ENCODE data around the gene FKBP14. TPM values are rescaled to one million over a fixed set of nuclear protein-coding genes. Genes with fewer than 3 reads are reported as not detected.

Gene FKBP14
- total and polyA plus RNA-seq, 9 of the 15 experiments (the other 6 are each of a cell fraction or from before 2014, with no cell fraction given) = 5.3 to 27.9 (median 14.3) TPM

DNA sequence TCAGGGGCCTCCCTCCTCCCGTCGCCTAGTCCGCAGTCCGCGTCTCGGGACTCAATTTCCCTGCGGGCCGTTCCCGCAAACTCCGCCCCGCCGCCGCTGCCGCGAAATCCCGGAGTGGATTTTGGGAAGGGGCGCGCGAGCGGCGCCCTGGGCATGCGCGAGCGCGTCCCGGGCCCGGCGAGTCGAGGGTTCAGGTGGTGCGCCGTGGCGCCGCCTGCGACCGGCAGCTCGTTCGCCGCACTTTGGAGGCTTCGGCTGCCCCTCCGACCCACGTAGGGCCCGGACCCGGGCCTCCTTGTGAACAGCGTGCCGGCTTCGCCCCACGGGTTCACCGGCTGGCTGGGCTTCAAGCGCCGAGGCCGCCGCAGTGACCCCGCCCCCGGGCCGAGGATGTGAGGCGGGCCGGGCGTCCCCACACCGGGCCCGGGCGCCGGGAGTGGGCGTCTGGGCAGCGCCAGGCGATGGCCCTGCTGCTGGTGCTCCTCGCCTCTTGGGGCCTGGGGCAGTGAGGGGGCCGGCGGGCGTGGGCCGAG, 1.8 kb upstream of the FKBP14 start, which contains the start of gene PLEKHA8 (continued):
- peak in 1 of 2 experiments; percentile 67; a peak in 2 of 4 replicates for TF ChIP-seq SIN3A (IDR thresholded peaks at IDR 0.05; ENCODE audit: borderline replicate concordance in 2 of 2, control insufficient read depth in 1 of 2, low read depth in 2 of 2, low read length in 2 of 2)
- peak; percentile 60; the same call in 1 of the 2 replicates for TF ChIP-seq CREM (IDR thresholded peaks at IDR 0.05; ENCODE audit: low read depth)
- TF ChIP-seq, protein P1, sequence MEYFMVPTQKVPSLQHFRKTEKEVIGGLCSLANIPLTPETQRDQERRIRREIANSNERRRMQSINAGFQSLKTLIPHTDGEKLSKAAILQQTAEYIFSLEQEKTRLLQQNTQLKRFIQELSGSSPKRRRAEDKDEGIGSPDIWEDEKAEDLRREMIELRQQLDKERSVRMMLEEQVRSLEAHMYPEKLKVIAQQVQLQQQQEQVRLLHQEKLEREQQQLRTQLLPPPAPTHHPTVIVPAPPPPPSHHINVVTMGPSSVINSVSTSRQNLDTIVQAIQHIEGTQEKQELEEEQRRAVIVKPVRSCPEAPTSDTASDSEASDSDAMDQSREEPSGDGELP (CRISPR knock-in tag; IDR thresholded peaks at IDR 0.05; ENCODE audit: borderline replicate concordance) = peak; percentile 27; the same call in 1 of the 2 replicates
- TF ChIP-seq ZBED1 (IDR thresholded peaks at IDR 0.05) = no peak

DNA sequence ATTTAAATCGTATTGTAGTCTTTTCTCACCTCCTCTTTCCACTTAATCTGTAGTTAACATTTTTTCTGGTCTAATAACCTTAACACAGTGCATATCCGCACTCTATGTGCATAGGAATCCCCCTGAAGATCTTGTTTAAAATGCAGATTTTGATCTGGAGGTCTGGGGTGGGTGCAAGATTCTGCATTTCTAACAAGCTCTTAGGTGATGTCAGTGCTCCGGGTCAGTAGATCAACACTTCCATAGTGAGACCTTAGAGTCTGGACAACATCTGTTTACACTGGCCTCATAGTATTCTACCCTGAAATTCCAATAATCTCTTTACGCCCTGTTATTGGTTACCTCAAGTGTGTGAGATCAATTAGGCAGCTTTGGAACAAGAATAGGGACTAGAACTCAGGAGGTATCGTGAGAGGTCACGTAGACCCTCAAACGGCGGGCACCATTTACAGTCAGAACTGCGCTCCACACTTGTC, 1.3 kb upstream of the FKBP14 start:
- WGBS (ENCODE audit: insufficient coverage, low coverage, missing lambda C conversion rate) = 3% methylated on average over 9 of the region's 9 CpGs
- Histone ChIP-seq H3K9me1 (ENCODE audit: control insufficient read depth, insufficient read depth, low read length) (no peaks in the 10 kb centered on the region), H3K36me3 (ENCODE audit: control insufficient read depth, insufficient read depth, low read length) (peaks cover 14% of the 10 kb centered on the region), H3K4me1 (replicated peaks in 1 of 2; ENCODE audit: control insufficient read depth in 2 of 2, insufficient read depth in 2 of 2, low read length in 2 of 2) (peaks cover 10 to 17% of the 10 kb centered on the region in 2 experiments; a peak in 4 of 5 replicates), H2AFZ (ENCODE audit: low read depth, low read length) (peak overlapping the region; percentile 98), H3K4me2 (ENCODE audit: insufficient read depth, low read length) (peak overlapping the region; percentile 95), H3K27ac (ENCODE audit: extremely low read depth, low read depth, low read length) (peak overlapping the region; percentile 76), H3K9ac (ENCODE audit: insufficient read depth in 1 of 2, low read depth in 2 of 2, low read length in 2 of 2) (peak overlapping the region; percentile 74 to 91), H3K9me3 (replicated peaks; ENCODE audit: control insufficient read depth, insufficient read depth, low read depth, low read length) (no peaks in the 10 kb centered on the region), H3K27me3 (ENCODE audit: control insufficient read depth in 2 of 2, insufficient read depth in 2 of 2, low read length in 2 of 2) (no peaks in the 10 kb centered on the region), H3K4me3 (peak overlapping the region; percentile 82), H3K79me2 (ENCODE audit: control insufficient read depth, insufficient read depth, low read length) (peaks cover 84% of the 10 kb centered on the region), H4K20me1 (replicated peaks; ENCODE audit: control insufficient read depth, insufficient read depth, low read length) (no peaks in the 10 kb centered on the region; the same call in 1 of the 2 replicates)
- DNase-seq (ENCODE audit: extremely low read depth in 1 of 4, low spot score in 3 of 4) (peak in 2 of 4 experiments; percentile 12 to 17), ATAC-seq (peak; percentile 1), FAIRE-seq (no peak)
- BruUV-seq (replicated peaks) = no TSS peak
- intact Hi-C loops (cut with micrococcal nuclease) (loop anchor here (2.0 to 5.0 kb wide), 2 partner anchors 35 to 110 kb away; no protein-coding TSS in a partner anchor), in situ Hi-C loops (cut with MboI) (no loop called here)
- ChIA-PET POLR2A (interaction anchor here (1.7 kb wide), 1 partner anchor 9 kb away, joined by 11 read pairs; no protein-coding TSS in a partner anchor), CTCF (ENCODE audit: low intra/inter-chr PET ratio) (no interaction called here)
- TF ChIP-seq ATF7 (IDR thresholded peaks at IDR 0.05) = 0 out of 2 replicates have a peak, but pooled peaks have one; percentile 61
- TF ChIP-seq, protein P2, sequence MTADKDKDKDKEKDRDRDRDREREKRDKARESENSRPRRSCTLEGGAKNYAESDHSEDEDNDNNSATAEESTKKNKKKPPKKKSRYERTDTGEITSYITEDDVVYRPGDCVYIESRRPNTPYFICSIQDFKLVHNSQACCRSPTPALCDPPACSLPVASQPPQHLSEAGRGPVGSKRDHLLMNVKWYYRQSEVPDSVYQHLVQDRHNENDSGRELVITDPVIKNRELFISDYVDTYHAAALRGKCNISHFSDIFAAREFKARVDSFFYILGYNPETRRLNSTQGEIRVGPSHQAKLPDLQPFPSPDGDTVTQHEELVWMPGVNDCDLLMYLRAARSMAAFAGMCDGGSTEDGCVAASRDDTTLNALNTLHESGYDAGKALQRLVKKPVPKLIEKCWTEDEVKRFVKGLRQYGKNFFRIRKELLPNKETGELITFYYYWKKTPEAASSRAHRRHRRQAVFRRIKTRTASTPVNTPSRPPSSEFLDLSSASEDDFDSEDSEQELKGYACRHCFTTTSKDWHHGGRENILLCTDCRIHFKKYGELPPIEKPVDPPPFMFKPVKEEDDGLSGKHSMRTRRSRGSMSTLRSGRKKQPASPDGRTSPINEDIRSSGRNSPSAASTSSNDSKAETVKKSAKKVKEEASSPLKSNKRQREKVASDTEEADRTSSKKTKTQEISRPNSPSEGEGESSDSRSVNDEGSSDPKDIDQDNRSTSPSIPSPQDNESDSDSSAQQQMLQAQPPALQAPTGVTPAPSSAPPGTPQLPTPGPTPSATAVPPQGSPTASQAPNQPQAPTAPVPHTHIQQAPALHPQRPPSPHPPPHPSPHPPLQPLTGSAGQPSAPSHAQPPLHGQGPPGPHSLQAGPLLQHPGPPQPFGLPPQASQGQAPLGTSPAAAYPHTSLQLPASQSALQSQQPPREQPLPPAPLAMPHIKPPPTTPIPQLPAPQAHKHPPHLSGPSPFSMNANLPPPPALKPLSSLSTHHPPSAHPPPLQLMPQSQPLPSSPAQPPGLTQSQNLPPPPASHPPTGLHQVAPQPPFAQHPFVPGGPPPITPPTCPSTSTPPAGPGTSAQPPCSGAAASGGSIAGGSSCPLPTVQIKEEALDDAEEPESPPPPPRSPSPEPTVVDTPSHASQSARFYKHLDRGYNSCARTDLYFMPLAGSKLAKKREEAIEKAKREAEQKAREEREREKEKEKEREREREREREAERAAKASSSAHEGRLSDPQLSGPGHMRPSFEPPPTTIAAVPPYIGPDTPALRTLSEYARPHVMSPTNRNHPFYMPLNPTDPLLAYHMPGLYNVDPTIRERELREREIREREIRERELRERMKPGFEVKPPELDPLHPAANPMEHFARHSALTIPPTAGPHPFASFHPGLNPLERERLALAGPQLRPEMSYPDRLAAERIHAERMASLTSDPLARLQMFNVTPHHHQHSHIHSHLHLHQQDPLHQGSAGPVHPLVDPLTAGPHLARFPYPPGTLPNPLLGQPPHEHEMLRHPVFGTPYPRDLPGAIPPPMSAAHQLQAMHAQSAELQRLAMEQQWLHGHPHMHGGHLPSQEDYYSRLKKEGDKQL (CRISPR knock-in tag; IDR thresholded peaks at IDR 0.05; ENCODE audit: borderline replicate concordance) = no peak
- TF ChIP-seq TAF9B (IDR thresholded peaks at IDR 0.05; ENCODE audit: partially characterized antibody) = peak; percentile 24
- TF ChIP-seq POLR2A (conservative IDR thresholded peaks at IDR 0.05) = peak; percentile 71
- TF ChIP-seq CHD4 (IDR thresholded peaks at IDR 0.05; ENCODE audit: insufficient read depth, insufficient replicate concordance, low read depth, low read length, poor library complexity, severe bottlenecking) = peak; percentile 3
- TF ChIP-seq, protein P3, sequence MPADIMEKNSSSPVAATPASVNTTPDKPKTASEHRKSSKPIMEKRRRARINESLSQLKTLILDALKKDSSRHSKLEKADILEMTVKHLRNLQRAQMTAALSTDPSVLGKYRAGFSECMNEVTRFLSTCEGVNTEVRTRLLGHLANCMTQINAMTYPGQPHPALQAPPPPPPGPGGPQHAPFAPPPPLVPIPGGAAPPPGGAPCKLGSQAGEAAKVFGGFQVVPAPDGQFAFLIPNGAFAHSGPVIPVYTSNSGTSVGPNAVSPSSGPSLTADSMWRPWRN (IDR thresholded peaks at IDR 0.05; ENCODE audit: low read depth) = 0 out of 2 replicates have a peak, but pooled peaks have one; percentile 10
- TF ChIP-seq, protein P1 (CRISPR knock-in tag; IDR thresholded peaks at IDR 0.05; ENCODE audit: borderline replicate concordance) = no peak
